HEK293 (cell line): ENCODE measurements around the gene TTLL11.

Experiments used
- CTCF ChIA-PET: fragments of 350-600 bp; formaldehyde crosslinking; extraction: SDS; loops from one replicate; lab custom pipeline; 2021; ENCODE audit warnings: antibody characterized with exemption; lab: Yijun Ruan, JAX
- POLR2A ChIA-PET: fragments of 300-600 bp; formaldehyde crosslinking; extraction: SDS; loops from one replicate; lab custom pipeline; 2020; ENCODE audit warnings: antibody characterized with exemption, inconsistent platforms; lab: Yijun Ruan, JAX
- H3K27ac ChIP-seq: fragments of 200-500 bp; sonication (Bioruptor generic); 2 replicates; pipeline ENCODE4 v1.5.1; 2014; ENCODE audit warnings: low read depth, low read length, control low read depth, inconsistent platforms; ENCODE audit errors: extremely low read depth
- H3K36me3 ChIP-seq, 2 experiments: fragments of 200-500 bp in 1 of 2; sonication (Bioruptor generic) in 1 of 2; 1 replicate in 1 of 2; 2 replicates in 1 of 2; pipeline ENCODE4 v1.5.1; 2014 to 2017; ENCODE audit warnings: inconsistent platforms in 2 of 2, low read length in 2 of 2; ENCODE audit not compliant: control insufficient read depth in 2 of 2, insufficient read depth in 1 of 2
- H3K4me1 ChIP-seq: fragments of 200-500 bp; sonication (Bioruptor generic); 2 replicates; pipeline ENCODE4 v1.5.1; 2014; ENCODE audit warnings: mild to moderate bottlenecking, low read length, inconsistent platforms; ENCODE audit not compliant: control insufficient read depth, insufficient read depth
- H3K4me3 ChIP-seq: 2 replicates; pipeline ENCODE4 v1.5.1; 2011; ENCODE audit warnings: low read depth, mild to moderate bottlenecking, control low read depth, low read length, moderate library complexity
- H3K9me3 ChIP-seq: fragments of 200-500 bp; sonication (Bioruptor generic); 2 replicates; pipeline ENCODE4 v1.5.1; 2014; ENCODE audit warnings: low read depth, low read length, inconsistent platforms; ENCODE audit not compliant: control insufficient read depth, insufficient read depth
- BCL6B ChIP-seq: fragments of 450-650 bp; formaldehyde crosslinking; IDR thresholded peaks from 2 replicates; pipeline ENCODE4 v1.5.1; 2017; ENCODE audit warnings: missing biosample characterization, missing genetic modification characterization
- GLIS2 ChIP-seq: fragments of 450-650 bp; formaldehyde crosslinking; IDR thresholded peaks from 2 replicates; pipeline ENCODE4 v1.5.1; 2016; ENCODE audit warnings: missing biosample characterization, missing genetic modification characterization
- MYNN ChIP-seq: fragments of 450-650 bp; formaldehyde crosslinking; IDR thresholded peaks from 2 replicates; pipeline ENCODE4 v1.5.1; 2016; ENCODE audit warnings: missing biosample characterization, missing genetic modification characterization, borderline replicate concordance
- PRDM1 ChIP-seq: fragments of 450-650 bp; formaldehyde crosslinking; IDR thresholded peaks from 2 replicates; pipeline ENCODE4; 2016; ENCODE audit warnings: missing biosample characterization, missing genetic modification characterization
- ZFP37 ChIP-seq: fragments of 450-650 bp; formaldehyde crosslinking; IDR thresholded peaks from 2 replicates; pipeline ENCODE4 v1.5.1; 2016; ENCODE audit warnings: missing biosample characterization, missing genetic modification characterization
- ZFP69B ChIP-seq: fragments of 450-650 bp; formaldehyde crosslinking; IDR thresholded peaks from 2 replicates; pipeline ENCODE4 v1.5.1; 2016; ENCODE audit warnings: missing biosample characterization, missing genetic modification characterization
- ZNF133 ChIP-seq: fragments of 450-650 bp; formaldehyde crosslinking; IDR thresholded peaks from 2 replicates; pipeline ENCODE4 v1.5.1; 2016; ENCODE audit warnings: missing biosample characterization, missing genetic modification characterization
- ZNF146 ChIP-seq: fragments of 450-650 bp; formaldehyde crosslinking; IDR thresholded peaks from 2 replicates; pipeline ENCODE4 v1.5.1; 2016; ENCODE audit warnings: missing biosample characterization, missing genetic modification characterization
- ZNF16 ChIP-seq: fragments of 450-650 bp; formaldehyde crosslinking; IDR thresholded peaks from 2 replicates; pipeline ENCODE4 v1.5.1; 2016; ENCODE audit warnings: low read depth, missing biosample characterization, missing genetic modification characterization
- ZNF2 ChIP-seq: fragments of 450-650 bp; formaldehyde crosslinking; IDR thresholded peaks from 2 replicates; pipeline ENCODE4 v1.5.1; 2016; ENCODE audit warnings: missing biosample characterization, missing genetic modification characterization
- ZNF280D ChIP-seq: fragments of 450-650 bp; formaldehyde crosslinking; IDR thresholded peaks from 2 replicates; pipeline ENCODE4 v1.5.1; 2016; ENCODE audit warnings: missing biosample characterization, missing genetic modification characterization
- ZNF354C ChIP-seq: fragments of 450-650 bp; formaldehyde crosslinking; IDR thresholded peaks from 2 replicates; pipeline ENCODE4 v1.5.1; 2016; ENCODE audit warnings: missing biosample characterization, missing genetic modification characterization, low read depth, borderline replicate concordance
- ZNF37A ChIP-seq: fragments of 450-650 bp; IDR thresholded peaks from 2 replicates; pipeline ENCODE4 v1.5.1; 2018; ENCODE audit warnings: missing biosample characterization, missing genetic modification characterization
- ZNF394 ChIP-seq: fragments of 450-650 bp; formaldehyde crosslinking; IDR thresholded peaks from 2 replicates; pipeline ENCODE4 v1.5.1; 2016; ENCODE audit warnings: missing biosample characterization, missing genetic modification characterization, mild to moderate bottlenecking, moderate library complexity, borderline replicate concordance
- ZNF473 ChIP-seq: fragments of 450-650 bp; formaldehyde crosslinking; IDR thresholded peaks from 2 replicates; pipeline ENCODE4 v1.5.1; 2017; ENCODE audit warnings: missing biosample characterization, missing genetic modification characterization
- ZNF48 ChIP-seq: fragments of 450-650 bp; formaldehyde crosslinking; IDR thresholded peaks from 2 replicates; pipeline ENCODE4 v1.5.1; 2016; ENCODE audit warnings: missing biosample characterization, missing genetic modification characterization
- ZNF510 ChIP-seq: fragments of 450-650 bp; formaldehyde crosslinking; IDR thresholded peaks from 2 replicates; pipeline ENCODE4 v1.5.1; 2018; ENCODE audit warnings: mild to moderate bottlenecking, missing genetic modification characterization, missing biosample characterization; ENCODE audit not compliant: insufficient replicate concordance
- ZNF623 ChIP-seq: fragments of 450-650 bp; formaldehyde crosslinking; IDR thresholded peaks from 2 replicates; pipeline ENCODE4 v1.5.1; 2016; ENCODE audit warnings: missing biosample characterization, missing genetic modification characterization
- ZNF645 ChIP-seq: fragments of 450-650 bp; formaldehyde crosslinking; IDR thresholded peaks from 2 replicates; pipeline ENCODE4; 2016; ENCODE audit warnings: missing biosample characterization, missing genetic modification characterization
- ZNF692 ChIP-seq: fragments of 450-650 bp; formaldehyde crosslinking; IDR thresholded peaks from 2 replicates; pipeline ENCODE4 v1.5.1; 2016; ENCODE audit warnings: missing biosample characterization, missing genetic modification characterization
- ZNF747 ChIP-seq: fragments of 450-650 bp; formaldehyde crosslinking; IDR thresholded peaks from 2 replicates; pipeline ENCODE4 v1.5.1; 2016; ENCODE audit warnings: missing biosample characterization, missing genetic modification characterization
- ZNF785 ChIP-seq: fragments of 450-650 bp; formaldehyde crosslinking; IDR thresholded peaks from 2 replicates; pipeline ENCODE4 v1.5.1; 2016; ENCODE audit warnings: missing biosample characterization, missing genetic modification characterization
- ZSCAN30 ChIP-seq: fragments of 450-650 bp; IDR thresholded peaks from 2 replicates; pipeline ENCODE4 v1.5.1; 2018; ENCODE audit warnings: missing biosample characterization, mild to moderate bottlenecking, missing genetic modification characterization, moderate library complexity
- TF ChIP-seq, protein P1 (sequence below): fragments of 450-650 bp; formaldehyde crosslinking; IDR thresholded peaks from 2 replicates; pipeline ENCODE4 v1.5.1; 2016; ENCODE audit warnings: missing biosample characterization, missing genetic modification characterization

TTLL11 gene

DNA sequence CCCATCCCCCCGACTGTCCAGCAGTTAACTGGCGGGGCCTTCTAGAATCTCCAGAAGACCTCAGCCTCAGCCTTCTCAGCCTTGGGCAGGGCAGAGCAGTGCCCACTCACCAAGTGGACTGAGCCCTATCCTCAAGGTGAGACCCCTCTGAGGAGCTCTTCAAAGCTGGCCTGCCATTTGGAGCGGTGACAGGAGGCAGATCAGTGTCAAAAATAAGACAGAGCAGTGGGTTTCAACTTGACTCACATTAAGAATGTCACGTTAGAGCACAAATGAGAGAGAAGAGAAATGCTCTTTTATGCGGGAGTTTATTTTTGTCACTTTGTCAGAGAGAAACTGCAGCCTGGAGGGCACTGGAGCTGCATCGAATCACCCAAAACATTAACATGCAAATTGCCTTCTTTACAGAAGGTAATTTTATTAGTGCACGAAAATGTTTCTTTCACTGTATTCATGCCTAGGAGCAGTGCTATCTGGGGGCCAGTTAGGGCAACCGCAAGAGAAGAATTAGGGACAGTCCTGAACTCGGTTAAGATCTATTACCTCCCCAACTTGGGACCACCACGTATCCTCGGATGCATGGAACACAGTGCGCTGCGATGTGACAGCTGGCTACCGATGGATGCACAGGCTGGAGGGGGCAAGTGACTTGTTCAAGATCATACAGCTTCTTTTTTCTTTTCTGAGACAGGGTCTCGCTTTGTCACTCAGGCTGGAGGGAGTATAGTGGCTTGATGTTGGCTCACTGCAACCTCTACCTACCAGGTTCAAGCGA lies 253.2 kb downstream of the TTLL11 start:
- ChIA-PET POLR2A (no interaction called here), CTCF (interaction anchor here (0.9 kb wide), 1 partner anchor 294 kb away, joined by 3 read pairs; no protein-coding TSS in a partner anchor)
- H3K9me3 ChIP-seq = no peaks in the 10 kb centered on the region
- H3K4me3 ChIP-seq = no peak overlapping the region
- no peak for TF ChIP-seq PRDM1 (tag by site-specific recombination)
- no peak for TF ChIP-seq ZNF645 (tag by site-specific recombination)
- no peak for TF ChIP-seq ZNF146 (tag by site-specific recombination)
- no peak for TF ChIP-seq ZNF473 (tag by site-specific recombination)
- TF ChIP-seq GLIS2 = no peak
- TF ChIP-seq ZSCAN30 = no peak
- no peak for TF ChIP-seq ZNF394 (tag by site-specific recombination)
- TF ChIP-seq BCL6B (tag by site-specific recombination) = no peak
- TF ChIP-seq ZNF623 (tag by site-specific recombination) = no peak
- TF ChIP-seq ZNF785 = no peak
- no peak for TF ChIP-seq ZFP37
- no peak for TF ChIP-seq ZFP69B
- no peak for TF ChIP-seq ZNF16 (tag by site-specific recombination)
- TF ChIP-seq ZNF692 (tag by site-specific recombination) = no peak
- no peak for TF ChIP-seq ZNF37A (tag by site-specific recombination)
- no peak for TF ChIP-seq ZNF48 (tag by site-specific recombination)
- TF ChIP-seq ZNF510 = no peak
- no peak for TF ChIP-seq ZNF354C
- H3K27ac ChIP-seq = no peak overlapping the region
- no peaks in the 10 kb centered on the region for H3K4me1 ChIP-seq
- no peaks in the 10 kb centered on the region for H3K36me3 ChIP-seq

GRCh38 chr9:121838746-121839669 lies 254.1 kb downstream of the TTLL11 start:
- CTCF ChIA-PET = interaction anchor here (0.6 kb wide), 1 partner anchor 281 kb away, joined by 5 read pairs; no protein-coding TSS in a partner anchor
- Histone ChIP-seq H3K27ac (no peak overlapping the region), H3K4me3 (no peak overlapping the region), H3K36me3 (no peaks in the 10 kb centered on the region), H3K9me3 (no peaks in the 10 kb centered on the region), H3K4me1 (no peaks in the 10 kb centered on the region)
- POLR2A ChIA-PET = no interaction called here
- TF ChIP-seq ZNF747 (tag by site-specific recombination) = no peak
- no peak for TF ChIP-seq ZNF2
- TF ChIP-seq, protein P1, sequence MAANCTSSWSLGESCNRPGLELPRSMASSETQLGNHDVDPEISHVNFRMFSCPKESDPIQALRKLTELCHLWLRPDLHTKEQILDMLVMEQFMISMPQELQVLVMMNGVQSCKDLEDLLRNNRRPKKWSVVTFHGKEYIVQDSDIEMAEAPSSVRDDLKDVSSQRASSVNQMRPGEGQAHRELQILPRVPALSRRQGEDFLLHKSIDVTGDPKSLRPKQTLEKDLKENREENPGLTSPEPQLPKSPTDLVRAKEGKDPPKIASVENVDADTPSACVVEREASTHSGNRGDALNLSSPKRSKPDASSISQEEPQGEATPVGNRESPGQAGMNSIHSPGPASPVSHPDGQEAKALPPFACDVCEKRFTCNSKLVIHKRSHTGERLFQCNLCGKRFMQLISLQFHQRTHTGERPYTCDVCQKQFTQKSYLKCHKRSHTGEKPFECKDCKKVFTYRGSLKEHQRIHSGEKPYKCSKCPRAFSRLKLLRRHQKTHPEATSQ (tag by site-specific recombination) = no peak
- TF ChIP-seq MYNN (tag by site-specific recombination) = no peak
- no peak for TF ChIP-seq ZNF133 (tag by site-specific recombination)
- no peak for TF ChIP-seq ZNF280D
